HepG2 (cell line): ENCODE results near the gene ZNF276. TPM values are rescaled to one million over a fixed set of nuclear protein-coding genes. Genes with fewer than 3 reads are reported as not detected.

Experiments used
- ARID2 ChIP-seq: sonication (generic); formaldehyde crosslinking; IDR thresholded peaks from 2 replicates; pipeline ENCODE4 v1.8.1; 2022; ENCODE audit warnings: mild to moderate bottlenecking, missing genetic modification reagents, borderline replicate concordance
- CBX2 ChIP-seq, 2 experiments: fragments of 200-600 bp in 1 of 2; sonication (generic); formaldehyde crosslinking in 1 of 2; IDR thresholded peaks; 2 replicates each; pipeline versions ENCODE4 v1.7.0 to v1.8.1; 2018 to 2022; ENCODE audit warnings: low read depth in 2 of 2, low read length in 1 of 2, mild to moderate bottlenecking in 1 of 2, missing genetic modification reagents in 1 of 2
- FOSL2 ChIP-seq: sonication (generic); formaldehyde crosslinking; IDR thresholded peaks from 2 replicates; pipeline ENCODE4 v1.4.0; 2020; ENCODE audit warnings: missing genetic modification reagents
- FOXP1 ChIP-seq, 2 experiments: fragments of 450-650 bp in 1 of 2; IDR thresholded peaks; 2 replicates each; pipeline ENCODE4 v1.6.1; 2017 to 2018; ENCODE audit warnings: antibody characterized with exemption in 1 of 2
- KDM6A ChIP-seq: IDR thresholded peaks from 2 replicates; pipeline ENCODE4 v1.6.1; 2016; ENCODE audit warnings: low read depth
- SMAD1 ChIP-seq: sonication (generic); formaldehyde crosslinking; IDR thresholded peaks from 2 replicates; pipeline ENCODE4 v1.4.0; 2020; ENCODE audit warnings: missing genetic modification reagents, low read depth, mild to moderate bottlenecking, borderline replicate concordance
- TEAD2 ChIP-seq: sonication (generic); formaldehyde crosslinking; IDR thresholded peaks from 2 replicates; pipeline ENCODE4 v1.9.0; 2021; ENCODE audit warnings: missing genetic modification reagents
- ZNF329 ChIP-seq: sonication (generic); formaldehyde crosslinking; IDR thresholded peaks from 2 replicates; pipeline ENCODE4 v1.9.0; 2021; ENCODE audit warnings: low read depth, mild to moderate bottlenecking, missing genetic modification reagents
- ZNF556 ChIP-seq: sonication (generic); formaldehyde crosslinking; IDR thresholded peaks from 2 replicates; pipeline ENCODE4 v1.4.0; 2020; ENCODE audit warnings: mild to moderate bottlenecking, missing genetic modification reagents, borderline replicate concordance
- ZSCAN30 ChIP-seq: sonication (generic); formaldehyde crosslinking; IDR thresholded peaks from 2 replicates; pipeline ENCODE4 v1.5.0; 2020; ENCODE audit warnings: mild to moderate bottlenecking, missing genetic modification reagents
- ZSCAN9 ChIP-seq: IDR thresholded peaks from 2 replicates; pipeline ENCODE4 v1.6.1; 2016; ENCODE audit warnings: borderline replicate concordance
- polyA plus RNA-seq, 8 experiments: library from polyadenylated mRNA; depleted of rRNA in 3 of 8; stranded (reverse) in 7 of 8; unstranded in 1 of 8; fragments of >200 nt; fragmentation: Illumina TruSeq in 4 of 8; extraction: Trizol in 4 of 8; gene quantifications; 2 replicates each; pipeline versions ENCODE4 v1.2.1 to v1.2.3, GENCODE V29; 2011 to 2016; ENCODE audit warnings: low read depth in 4 of 8, missing spikeins in 1 of 8, mixed read lengths in 1 of 8; ENCODE audit not compliant: insufficient read depth in 1 of 8
- total RNA-seq, 5 experiments: library from RNA; depleted of rRNA; stranded (reverse); fragments of >200 nt; fragmentation: Illumina TruSeq; extraction: Trizol; gene quantifications; 2 replicates each; pipeline ENCODE4 v1.2.3, GENCODE V29; 2016; ENCODE audit warnings: low read depth in 1 of 5
- TF ChIP-seq, protein P1 (sequence below): sonication (generic); formaldehyde crosslinking; IDR thresholded peaks from 2 replicates; pipeline ENCODE4 v1.9.0; 2021; ENCODE audit warnings: missing genetic modification reagents, mild to moderate bottlenecking, borderline replicate concordance
- TF ChIP-seq, protein P2 (sequence below): sonication (generic); formaldehyde crosslinking; IDR thresholded peaks from 2 replicates; pipeline ENCODE4 v1.5.0; 2020; ENCODE audit warnings: missing genetic modification reagents
- TF ChIP-seq, protein P3 (sequence below): sonication (generic); formaldehyde crosslinking; IDR thresholded peaks from 2 replicates; pipeline ENCODE4 v1.5.0; 2020; ENCODE audit warnings: missing genetic modification reagents
- TF ChIP-seq, protein P4 (sequence below): sonication (generic); formaldehyde crosslinking; IDR thresholded peaks from 2 replicates; pipeline ENCODE4 v1.8.1; 2023; ENCODE audit warnings: mild to moderate bottlenecking, moderate library complexity, missing genetic modification reagents
- TF ChIP-seq, protein P5 (sequence below): sonication (generic); formaldehyde crosslinking; IDR thresholded peaks from 2 replicates; pipeline ENCODE4 v1.4.0; 2020; ENCODE audit warnings: mild to moderate bottlenecking, low read depth, missing genetic modification reagents
- TF ChIP-seq, protein P6 (sequence below): sonication (generic); formaldehyde crosslinking; IDR thresholded peaks from 2 replicates; pipeline ENCODE4 v1.4.0; 2020; ENCODE audit warnings: mild to moderate bottlenecking, low read depth, missing genetic modification reagents
- TF ChIP-seq, protein P7 (sequence below): sonication (generic); formaldehyde crosslinking; IDR thresholded peaks from 2 replicates; pipeline ENCODE4 v1.8.0; 2022; ENCODE audit warnings: mild to moderate bottlenecking, missing genetic modification reagents; ENCODE audit not compliant: insufficient replicate concordance

Gene ZNF276
- total and polyA plus RNA-seq, 2 of the 13 experiments (the other 11 are each of a cell fraction or from before 2014, with no cell fraction given): 17.7 to 18.0 TPM

DNA sequence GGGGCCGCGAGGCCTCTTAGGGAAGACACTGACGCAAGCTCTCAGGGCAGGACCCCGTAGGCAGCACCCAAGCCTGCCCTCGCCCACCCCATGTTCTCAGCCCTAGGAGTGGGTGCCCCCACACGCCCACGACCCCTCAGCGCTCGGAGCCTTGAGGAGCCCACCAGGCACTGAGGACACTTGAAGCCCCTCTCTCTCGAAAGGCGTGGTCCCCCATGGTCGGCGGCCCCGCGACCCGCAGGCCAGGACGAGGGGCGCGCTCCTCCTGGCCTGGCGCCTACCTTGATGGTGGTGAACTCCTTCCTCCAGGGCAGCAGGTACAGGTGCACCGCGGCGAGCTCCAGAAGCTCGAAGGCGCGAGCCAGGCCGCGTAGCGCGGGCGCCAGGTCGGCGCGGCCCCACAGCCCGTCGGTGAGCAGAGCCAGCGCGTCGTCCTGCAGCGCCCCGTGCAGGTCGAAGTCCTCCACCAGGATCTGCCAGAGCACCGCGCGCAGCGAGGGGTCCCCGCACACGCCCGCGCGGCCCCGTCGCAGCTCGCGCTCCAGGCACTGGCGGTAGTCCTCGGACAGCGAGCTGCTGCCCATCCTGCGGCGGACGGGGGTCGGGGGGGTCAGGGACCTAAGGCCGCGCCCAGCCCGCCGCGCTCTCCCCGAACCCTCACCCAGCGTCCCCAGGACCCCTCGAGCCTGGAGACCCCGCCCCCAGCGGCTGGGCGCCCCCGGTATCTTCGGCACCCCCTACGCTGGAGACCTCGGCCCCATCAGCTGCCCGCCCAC is 20.5 kb upstream of the ZNF276 start (continued):
- TF ChIP-seq ZNF556 (CRISPR knock-in tag) (peak; percentile 82; the same call in 1 of the 2 replicates), TEAD2 (CRISPR knock-in tag) (0 out of 2 replicates have a peak, but pooled peaks have one; percentile 59), SMAD1 (CRISPR knock-in tag) (no peak; the same call in 1 of the 2 replicates), ZSCAN9 (CRISPR knock-in tag) (no peak), FOSL2 (CRISPR knock-in tag) (no peak), ZSCAN30 (CRISPR knock-in tag) (no peak), FOXP1 (IDR thresholded peaks at IDR 0.05) (no peak), FOXP1 (CRISPR knock-in tag; IDR thresholded peaks at IDR 0.05) (no peak), ARID2 (CRISPR knock-in tag) (no peak), ZNF329 (no peak), CBX2 (IDR thresholded peaks at IDR 0.05; ENCODE audit: low read depth, low read length) (no peak), CBX2 (CRISPR knock-in tag; IDR thresholded peaks at IDR 0.05; ENCODE audit: low read depth) (no peak), KDM6A (CRISPR knock-in tag) (no peak)
- TF ChIP-seq, protein P1, sequence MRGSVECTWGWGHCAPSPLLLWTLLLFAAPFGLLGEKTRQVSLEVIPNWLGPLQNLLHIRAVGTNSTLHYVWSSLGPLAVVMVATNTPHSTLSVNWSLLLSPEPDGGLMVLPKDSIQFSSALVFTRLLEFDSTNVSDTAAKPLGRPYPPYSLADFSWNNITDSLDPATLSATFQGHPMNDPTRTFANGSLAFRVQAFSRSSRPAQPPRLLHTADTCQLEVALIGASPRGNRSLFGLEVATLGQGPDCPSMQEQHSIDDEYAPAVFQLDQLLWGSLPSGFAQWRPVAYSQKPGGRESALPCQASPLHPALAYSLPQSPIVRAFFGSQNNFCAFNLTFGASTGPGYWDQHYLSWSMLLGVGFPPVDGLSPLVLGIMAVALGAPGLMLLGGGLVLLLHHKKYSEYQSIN (CRISPR knock-in tag): no peak
- TF ChIP-seq, protein P2, sequence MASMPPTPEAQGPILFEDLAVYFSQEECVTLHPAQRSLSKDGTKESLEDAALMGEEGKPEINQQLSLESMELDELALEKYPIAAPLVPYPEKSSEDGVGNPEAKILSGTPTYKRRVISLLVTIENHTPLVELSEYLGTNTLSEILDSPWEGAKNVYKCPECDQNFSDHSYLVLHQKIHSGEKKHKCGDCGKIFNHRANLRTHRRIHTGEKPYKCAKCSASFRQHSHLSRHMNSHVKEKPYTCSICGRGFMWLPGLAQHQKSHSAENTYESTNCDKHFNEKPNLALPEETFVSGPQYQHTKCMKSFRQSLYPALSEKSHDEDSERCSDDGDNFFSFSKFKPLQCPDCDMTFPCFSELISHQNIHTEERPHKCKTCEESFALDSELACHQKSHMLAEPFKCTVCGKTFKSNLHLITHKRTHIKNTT (CRISPR knock-in tag): no peak
- TF ChIP-seq, protein P3, sequence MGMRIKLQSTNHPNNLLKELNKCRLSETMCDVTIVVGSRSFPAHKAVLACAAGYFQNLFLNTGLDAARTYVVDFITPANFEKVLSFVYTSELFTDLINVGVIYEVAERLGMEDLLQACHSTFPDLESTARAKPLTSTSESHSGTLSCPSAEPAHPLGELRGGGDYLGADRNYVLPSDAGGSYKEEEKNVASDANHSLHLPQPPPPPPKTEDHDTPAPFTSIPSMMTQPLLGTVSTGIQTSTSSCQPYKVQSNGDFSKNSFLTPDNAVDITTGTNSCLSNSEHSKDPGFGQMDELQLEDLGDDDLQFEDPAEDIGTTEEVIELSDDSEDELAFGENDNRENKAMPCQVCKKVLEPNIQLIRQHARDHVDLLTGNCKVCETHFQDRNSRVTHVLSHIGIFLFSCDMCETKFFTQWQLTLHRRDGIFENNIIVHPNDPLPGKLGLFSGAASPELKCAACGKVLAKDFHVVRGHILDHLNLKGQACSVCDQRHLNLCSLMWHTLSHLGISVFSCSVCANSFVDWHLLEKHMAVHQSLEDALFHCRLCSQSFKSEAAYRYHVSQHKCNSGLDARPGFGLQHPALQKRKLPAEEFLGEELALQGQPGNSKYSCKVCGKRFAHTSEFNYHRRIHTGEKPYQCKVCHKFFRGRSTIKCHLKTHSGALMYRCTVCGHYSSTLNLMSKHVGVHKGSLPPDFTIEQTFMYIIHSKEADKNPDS (CRISPR knock-in tag): no peak; the same call in 1 of the 2 replicates
- TF ChIP-seq, protein P4, sequence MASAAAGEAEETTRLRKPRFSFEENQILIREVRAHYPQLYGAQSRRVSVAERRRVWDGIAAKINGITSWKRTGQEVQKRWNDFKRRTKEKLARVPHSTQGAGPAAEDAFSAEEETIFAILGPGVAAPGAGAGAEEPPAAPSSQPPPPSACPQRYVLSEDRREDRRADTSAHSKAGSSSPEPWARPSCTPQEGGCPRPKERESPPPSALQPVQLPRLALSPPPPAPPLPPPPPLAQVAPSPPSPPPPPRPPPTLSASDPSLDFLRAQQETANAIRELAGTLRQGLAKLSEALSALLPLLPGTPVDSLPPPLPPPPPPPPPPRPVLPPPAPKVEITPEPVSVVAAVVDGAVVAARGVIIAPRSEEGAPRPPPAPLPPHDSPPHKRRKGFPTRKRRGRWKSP (CRISPR knock-in tag): peak; percentile 88
- TF ChIP-seq, protein P5, sequence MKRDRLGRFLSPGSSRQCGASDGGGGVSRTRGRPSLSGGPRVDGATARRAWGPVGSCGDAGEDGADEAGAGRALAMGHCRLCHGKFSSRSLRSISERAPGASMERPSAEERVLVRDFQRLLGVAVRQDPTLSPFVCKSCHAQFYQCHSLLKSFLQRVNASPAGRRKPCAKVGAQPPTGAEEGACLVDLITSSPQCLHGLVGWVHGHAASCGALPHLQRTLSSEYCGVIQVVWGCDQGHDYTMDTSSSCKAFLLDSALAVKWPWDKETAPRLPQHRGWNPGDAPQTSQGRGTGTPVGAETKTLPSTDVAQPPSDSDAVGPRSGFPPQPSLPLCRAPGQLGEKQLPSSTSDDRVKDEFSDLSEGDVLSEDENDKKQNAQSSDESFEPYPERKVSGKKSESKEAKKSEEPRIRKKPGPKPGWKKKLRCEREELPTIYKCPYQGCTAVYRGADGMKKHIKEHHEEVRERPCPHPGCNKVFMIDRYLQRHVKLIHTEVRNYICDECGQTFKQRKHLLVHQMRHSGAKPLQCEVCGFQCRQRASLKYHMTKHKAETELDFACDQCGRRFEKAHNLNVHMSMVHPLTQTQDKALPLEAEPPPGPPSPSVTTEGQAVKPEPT: 0 out of 2 replicates have a peak, but pooled peaks have one; percentile 15
- TF ChIP-seq, protein P6, sequence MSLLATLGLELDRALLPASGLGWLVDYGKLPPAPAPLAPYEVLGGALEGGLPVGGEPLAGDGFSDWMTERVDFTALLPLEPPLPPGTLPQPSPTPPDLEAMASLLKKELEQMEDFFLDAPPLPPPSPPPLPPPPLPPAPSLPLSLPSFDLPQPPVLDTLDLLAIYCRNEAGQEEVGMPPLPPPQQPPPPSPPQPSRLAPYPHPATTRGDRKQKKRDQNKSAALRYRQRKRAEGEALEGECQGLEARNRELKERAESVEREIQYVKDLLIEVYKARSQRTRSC (CRISPR knock-in tag): no peak
- TF ChIP-seq, protein P7, sequence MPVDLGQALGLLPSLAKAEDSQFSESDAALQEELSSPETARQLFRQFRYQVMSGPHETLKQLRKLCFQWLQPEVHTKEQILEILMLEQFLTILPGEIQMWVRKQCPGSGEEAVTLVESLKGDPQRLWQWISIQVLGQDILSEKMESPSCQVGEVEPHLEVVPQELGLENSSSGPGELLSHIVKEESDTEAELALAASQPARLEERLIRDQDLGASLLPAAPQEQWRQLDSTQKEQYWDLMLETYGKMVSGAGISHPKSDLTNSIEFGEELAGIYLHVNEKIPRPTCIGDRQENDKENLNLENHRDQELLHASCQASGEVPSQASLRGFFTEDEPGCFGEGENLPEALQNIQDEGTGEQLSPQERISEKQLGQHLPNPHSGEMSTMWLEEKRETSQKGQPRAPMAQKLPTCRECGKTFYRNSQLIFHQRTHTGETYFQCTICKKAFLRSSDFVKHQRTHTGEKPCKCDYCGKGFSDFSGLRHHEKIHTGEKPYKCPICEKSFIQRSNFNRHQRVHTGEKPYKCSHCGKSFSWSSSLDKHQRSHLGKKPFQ (CRISPR knock-in tag): peak; percentile 92
